Esophagus squamous epithelium (tissue), 5 donors: ENCODE measurements around the gene PADI2. TPM values are rescaled to one million over a fixed set of nuclear protein-coding genes. Genes with fewer than 3 reads are reported as not detected.
"Not testable (repeated sequence)": the region's sequence is repeated elsewhere in the genome, so short reads cannot be mapped to it uniquely, and the experiment has no call there.

Experiments
- DNase-seq: peaks from one replicate; lab custom pipeline; 2025; lab: John Stamatoyannopoulos, UW
- H3K27ac ChIP-seq, 4 donors: fragments of 200-600 bp; sonication (generic); one replicate each; pipeline ENCODE4 v1.5.1; 2016 to 2019; ENCODE audit warnings: mild to moderate bottlenecking in 1 of 4
- H3K27me3 ChIP-seq, 4 donors: fragments of 200-600 bp; sonication (generic); 1 replicate in 3 of 4; 2 replicates in 1 of 4; pipeline versions ENCODE4 v1.5.1 to v1.6.0; 2017 to 2021; ENCODE audit warnings: antibody characterized with exemption in 1 of 4
- H3K36me3 ChIP-seq, 3 donors: fragments of 200-600 bp; sonication (generic); one replicate each; pipeline ENCODE4 v1.5.1; 2016 to 2019
- H3K4me1 ChIP-seq, 3 donors: fragments of 200-600 bp; sonication (generic); one replicate each; pipeline ENCODE4 v1.5.1; 2017 to 2019
- H3K4me3 ChIP-seq, 4 donors: fragments of 200-600 bp; sonication (generic); 1 replicate in 3 of 4; 2 replicates in 1 of 4; pipeline ENCODE4 v1.5.1; 2016 to 2019; ENCODE audit warnings: mild to moderate bottlenecking in 2 of 4, moderate library complexity in 1 of 4
- H3K9me3 ChIP-seq, 3 donors: fragments of 200-600 bp; sonication (generic); one replicate each; pipeline ENCODE4 v1.5.1; 2016 to 2019
- CTCF ChIP-seq, 6 experiments: fragments of 450-650 bp in 4 of 6; fragments of 200-600 bp in 2 of 6; sonication (generic) in 2 of 6; IDR thresholded peaks; one replicate each; pipeline ENCODE4 v1.5.1; 2016 to 2019; ENCODE audit warnings: antibody characterized with exemption in 6 of 6, mild to moderate bottlenecking in 4 of 6, moderate library complexity in 4 of 6
- POLR2A ChIP-seq, 4 donors: fragments of 450-650 bp; IDR thresholded peaks; one replicate each; pipeline ENCODE4 v1.6.1; 2017; ENCODE audit warnings: antibody characterized with exemption in 4 of 4, mild to moderate bottlenecking in 4 of 4, moderate library complexity in 3 of 4
- WGBS, 2 donors: methylation state at CpG; one replicate each; pipeline ENCODE4 v1.1.5; 2018; 5-methylcytosine and 5-hydroxymethylcytosine counted together
- intact Hi-C: fragments of 100-400 bp; cut with DNase I; formaldehyde crosslinking; loops from one replicate; pipeline ENCODE4 v1.15.0; 2022
- total RNA-seq, 4 donors: library from RNA; depleted of rRNA; stranded (reverse); fragments of >200 nt; gene quantifications; one replicate each; pipeline ENCODE4 v1.1.0, GENCODE V29; 2016
- donor health status: DM: yes; HTN: yes; CAD: no.

PADI2 gene
- total RNA-seq, 4 donors from 2014 or later = 0.57 to 2.1 (median 1.1) TPM

GRCh38 chr1:17066361-17067068 is 52.7 kb downstream of the PADI2 start:
- H3K9me3 ChIP-seq = peaks cover 0 to 10% (median 5%) of the 10 kb centered on the region in 3 donors
- no peaks in the 10 kb centered on the region for H3K36me3 ChIP-seq
- no peak for DNase-seq
- TF ChIP-seq POLR2A (IDR thresholded peaks at IDR 0.05) (no peak), CTCF (IDR thresholded peaks at IDR 0.05) (no peak)
- no peak overlapping the region for H3K27ac ChIP-seq
- no peaks in the 10 kb centered on the region for H3K27me3 ChIP-seq
- H3K4me1 ChIP-seq = peaks cover 0 to 4% (median 0%) of the 10 kb centered on the region in 3 donors
- H3K4me3 ChIP-seq = no peak overlapping the region
- intact Hi-C loops = loop anchor here (10.0 kb wide), 1 partner anchor 178 kb away; the partner anchor contains the start of gene PADI3
- 60 to 69% methylated on average over 6 to 11 of the region's 11 CpGs for WGBS, 2 donors

GRCh38 chr1:17065666-17066065 is 53.6 kb downstream of the PADI2 start:
- DNase-seq = no peak
- Histone ChIP-seq H3K4me3 (no peak overlapping the region), H3K4me1 (peaks cover 0 to 4% (median 0%) of the 10 kb centered on the region in 3 donors), H3K36me3 (no peaks in the 10 kb centered on the region), H3K27ac (no peak overlapping the region), H3K9me3 (peaks cover 0 to 10% (median 5%) of the 10 kb centered on the region in 3 donors), H3K27me3 (no peaks in the 10 kb centered on the region)
- TF ChIP-seq CTCF (IDR thresholded peaks at IDR 0.05) = no peak
- TF ChIP-seq POLR2A (IDR thresholded peaks at IDR 0.05) = no peak
- intact Hi-C loops = loop anchor here (10.0 kb wide), 1 partner anchor 179 kb away; the partner anchor contains the start of gene PADI3
- 73 to 83% methylated on average over 7 of the region's 7 CpGs for WGBS, 2 donors

- intact Hi-C loops = loop anchor here (10.0 kb wide), 1 partner anchor 182 kb away; the partner anchor contains the start of gene PADI3
- H3K27me3 ChIP-seq = peaks cover 0 to 12% (median 0%) of the 10 kb centered on the region in 4 donors
- not testable (repeated sequence) for H3K27ac ChIP-seq, H3K9me3 ChIP-seq, H3K36me3 ChIP-seq, H3K4me1 ChIP-seq, DNase-seq, H3K4me3 ChIP-seq
- 46 to 51% methylated on average over 4 to 6 of the region's 7 CpGs for WGBS, 2 donors
These were observed 56.5 kb downstream of the PADI2 start for GRCh38 chr1:17062751-17063150.

GRCh38 chr1:17061892-17062291 is 57.4 kb downstream of the PADI2 start:
- H3K9me3 ChIP-seq = peaks cover 0 to 10% (median 5%) of the 10 kb centered on the region in 3 donors
- H3K36me3 ChIP-seq = no peaks in the 10 kb centered on the region
- intact Hi-C loops = loop anchor here (10.0 kb wide), 1 partner anchor 183 kb away; the partner anchor contains the start of gene PADI3
- no peak for DNase-seq
- H3K4me1 ChIP-seq = peaks cover 0 to 4% (median 0%) of the 10 kb centered on the region in 3 donors
- TF ChIP-seq POLR2A (IDR thresholded peaks at IDR 0.05) (no peak), CTCF (IDR thresholded peaks at IDR 0.05) (no peak)
- H3K27ac ChIP-seq = no peak overlapping the region
- WGBS, 2 donors = 60 to 80% methylated on average over 2 of the region's 2 CpGs
- H3K4me3 ChIP-seq = no peak overlapping the region
- peaks cover 0 to 12% (median 0%) of the 10 kb centered on the region in 4 donors for H3K27me3 ChIP-seq

- no peaks in the 10 kb centered on the region for H3K36me3 ChIP-seq
- 70 to 75% methylated on average over 3 of the region's 3 CpGs for WGBS, 2 donors
- peaks cover 0 to 12% (median 0%) of the 10 kb centered on the region in 4 donors for H3K27me3 ChIP-seq
- intact Hi-C loops = loop anchor here (10.0 kb wide), 1 partner anchor 183 kb away; the partner anchor contains the start of gene PADI3
- peaks cover 0 to 10% (median 5%) of the 10 kb centered on the region in 3 donors for H3K9me3 ChIP-seq
- no peak overlapping the region for H3K27ac ChIP-seq
- no peak for TF ChIP-seq POLR2A (IDR thresholded peaks at IDR 0.05)
- no peak for TF ChIP-seq CTCF (IDR thresholded peaks at IDR 0.05)
- H3K4me1 ChIP-seq = peaks cover 0 to 4% (median 0%) of the 10 kb centered on the region in 3 donors
- no peak overlapping the region for H3K4me3 ChIP-seq
- no peak for DNase-seq
These were observed 57.8 kb downstream of the PADI2 start for GRCh38 chr1:17061486-17061885.
